GM19324 (cell line): ENCODE results near the gene DGCR2.
"Not testable (repeated sequence)": the region's sequence is repeated elsewhere in the genome, so short reads cannot be mapped to it uniquely, and the experiment has no call there.

Source experiments
- ATAC-seq: cut with Tn5 transposase; IDR thresholded peaks from one replicate; pipeline ENCODE4 v1.9.1; 2021; ENCODE audit warnings: mild to moderate bottlenecking, moderate library complexity; ENCODE audit not compliant: unreplicated experiment, low FRiP score

Gene DGCR2

DNA sequence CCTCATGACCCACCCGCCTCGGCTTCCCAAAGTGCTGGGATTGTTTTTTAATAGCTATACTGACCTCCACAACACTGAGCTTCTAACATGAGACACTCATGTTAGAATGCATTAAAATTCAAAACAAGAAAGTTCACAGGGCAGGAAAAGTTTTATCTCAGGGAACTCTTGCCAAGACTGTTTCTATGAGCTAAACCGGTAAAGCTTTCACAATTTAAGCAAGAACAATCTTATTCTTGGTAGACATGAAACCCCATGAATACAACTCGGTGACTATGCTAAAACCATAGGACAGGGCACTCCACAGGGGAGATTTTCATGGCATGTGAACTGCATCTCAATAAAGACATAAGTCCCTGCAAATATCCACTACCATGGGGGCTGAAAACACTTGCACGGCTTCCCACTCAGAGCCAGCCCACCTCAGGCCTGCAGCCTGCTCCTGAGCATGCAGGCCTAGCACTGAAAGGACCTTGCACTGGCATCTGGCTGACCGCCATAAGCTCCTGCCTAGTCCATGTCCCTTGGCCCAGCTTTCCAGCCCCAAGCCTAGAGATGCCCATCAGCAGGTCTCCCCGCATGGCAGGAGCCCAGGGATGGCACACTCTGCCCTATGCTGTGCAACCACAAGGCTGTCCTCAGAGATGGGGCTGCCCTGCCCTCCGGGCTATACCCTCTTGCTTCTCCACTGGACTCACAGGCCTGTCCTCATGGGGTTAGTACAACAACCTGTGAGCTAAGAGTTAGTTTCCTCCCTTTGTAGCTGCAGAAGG lies 58.4 kb downstream of the DGCR2 start:
- ATAC-seq, result no peak

- ATAC-seq, result no peak
Observed at GRCh38 chr22:19062943-19063308, 59.3 kb downstream of the DGCR2 start.

DNA sequence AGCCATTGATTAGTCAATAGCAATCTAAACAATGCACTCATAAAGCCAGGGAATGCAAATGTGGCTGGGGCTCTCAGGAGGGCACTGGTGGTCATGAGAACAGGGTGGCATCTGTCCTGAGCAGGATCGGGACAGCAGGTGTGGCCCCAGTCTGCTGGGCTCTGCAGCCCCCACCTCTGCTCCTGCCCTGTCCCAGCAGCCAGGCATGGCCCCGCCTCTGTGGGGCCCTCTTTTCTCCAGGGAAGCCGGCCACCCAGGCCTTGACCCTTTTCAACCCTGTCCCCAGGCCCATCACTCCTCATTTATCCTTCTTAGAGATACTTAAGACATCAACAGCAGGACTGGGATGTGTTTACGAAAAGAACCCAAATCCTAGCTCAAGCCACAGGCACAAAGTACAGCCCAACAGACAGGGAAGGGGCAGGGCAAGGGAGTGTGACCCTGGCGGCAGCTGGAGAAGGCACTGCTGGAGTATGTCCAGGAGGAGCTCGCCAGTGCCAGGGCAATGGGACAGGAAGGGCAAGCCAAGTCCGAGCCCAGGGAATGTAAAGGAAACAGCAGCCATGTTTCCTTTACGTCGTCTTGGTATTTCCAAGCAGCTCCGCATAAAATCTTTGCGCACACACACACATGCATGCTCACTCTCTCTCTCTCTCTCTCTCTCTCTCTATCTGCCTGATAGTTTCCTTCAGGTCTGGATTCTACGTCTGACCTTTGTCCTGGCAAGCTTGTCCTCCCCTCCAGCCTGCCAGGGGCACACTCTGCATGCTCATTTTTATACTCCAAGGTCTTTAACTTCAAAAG lies 59.9 kb downstream of the DGCR2 start:
- ATAC-seq, result no peak

DNA sequence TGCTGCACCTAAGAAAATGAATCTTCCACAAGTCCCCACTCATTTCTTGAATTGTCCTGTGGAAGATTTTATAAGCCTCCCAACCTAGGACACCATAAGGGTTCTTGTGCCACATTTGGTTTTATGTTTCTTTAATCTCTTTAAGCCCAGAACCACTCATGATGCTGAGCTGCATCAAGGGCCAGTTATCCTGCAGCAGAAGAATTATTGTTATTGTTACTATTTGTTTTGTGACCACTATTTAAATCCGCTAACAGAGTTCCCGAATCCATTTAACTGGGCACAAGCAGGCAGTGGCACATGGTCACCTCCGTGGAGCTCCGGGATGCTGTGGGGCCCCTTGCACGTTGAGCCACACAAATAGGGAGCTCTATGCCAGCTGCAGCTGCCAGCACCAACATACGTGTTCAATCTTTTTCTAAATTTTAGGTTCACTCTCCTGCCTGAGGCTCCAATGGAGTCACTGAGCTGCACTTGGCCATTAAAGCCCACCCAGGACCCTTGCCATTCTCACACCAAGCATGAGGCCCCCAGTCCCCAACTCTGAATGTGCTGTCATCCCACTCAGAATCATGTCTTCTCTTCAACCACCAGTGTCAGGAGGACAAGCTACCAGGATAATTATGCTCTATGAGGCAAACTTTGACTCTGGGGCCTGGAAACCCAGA lies 60.6 kb downstream of the DGCR2 start:
- no peak for ATAC-seq

GRCh38 chr22:19060356-19061009 lies 61.7 kb downstream of the DGCR2 start:
- no peak for ATAC-seq

DNA sequence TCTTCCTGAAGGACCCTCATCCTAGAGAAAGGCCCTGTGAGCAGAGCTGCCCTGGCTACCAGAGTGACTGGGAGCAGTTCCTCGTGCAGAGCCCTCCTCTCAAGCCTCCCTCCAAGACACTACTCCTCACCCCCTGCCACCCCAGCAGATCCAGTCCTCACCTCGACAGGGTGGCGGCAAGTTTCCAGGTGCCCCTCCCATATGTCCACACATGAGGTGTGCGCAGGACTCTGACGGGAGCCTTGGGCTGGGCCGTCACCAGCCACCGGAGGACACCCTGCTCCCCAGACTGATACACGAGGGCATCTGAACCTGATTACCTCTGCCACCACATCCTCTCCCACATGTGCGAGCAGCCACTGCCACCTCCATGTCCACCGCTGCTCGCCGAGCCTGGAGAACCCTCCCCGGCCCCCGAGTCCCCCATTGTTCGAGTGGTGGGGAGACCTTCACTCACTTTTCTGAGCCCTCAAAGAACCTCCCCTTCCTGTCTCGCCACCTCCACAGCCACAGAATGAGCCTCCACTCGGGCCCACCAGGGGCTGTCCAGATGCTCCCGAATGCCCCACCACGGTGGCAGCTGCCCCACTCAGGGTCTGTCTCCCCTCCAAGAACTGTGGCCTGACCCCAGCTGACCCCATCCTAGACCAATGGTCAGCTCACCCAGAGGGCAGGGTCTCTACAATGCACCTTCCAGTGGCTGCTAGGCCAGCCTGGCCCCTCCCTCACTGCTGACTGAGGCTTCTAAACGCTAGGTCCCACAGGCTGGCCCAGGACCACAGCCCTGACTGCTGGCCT lies 62.5 kb downstream of the DGCR2 start:
- ATAC-seq, result no peak

- ATAC-seq, result no peak
Observed at GRCh38 chr22:19058713-19059451, 63.3 kb downstream of the DGCR2 start.

DNA sequence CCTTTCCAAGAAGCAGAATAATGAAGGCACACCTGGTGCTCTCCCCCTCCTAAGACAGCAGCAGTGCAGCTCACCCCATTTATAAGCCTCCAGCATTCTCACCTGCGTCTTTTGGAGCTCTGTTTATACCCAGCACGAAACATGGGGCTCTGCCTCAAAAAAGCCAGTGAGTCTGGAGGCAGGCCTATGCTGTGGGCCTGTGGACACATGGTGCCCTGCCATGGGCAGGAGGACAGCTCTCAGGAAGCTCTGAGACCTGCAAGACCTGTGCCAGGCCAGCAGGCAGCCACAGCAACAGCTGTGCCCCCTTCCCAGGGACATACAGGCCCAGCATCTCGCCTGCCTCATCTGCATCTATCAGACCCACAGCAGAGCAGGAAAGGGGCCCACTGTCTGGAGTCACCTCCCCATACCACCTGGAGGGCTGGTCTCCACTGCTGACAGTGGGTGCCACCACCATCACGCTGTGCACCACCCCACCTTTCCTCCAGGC lies 64.2 kb downstream of the DGCR2 start:
- no peak for ATAC-seq

DNA sequence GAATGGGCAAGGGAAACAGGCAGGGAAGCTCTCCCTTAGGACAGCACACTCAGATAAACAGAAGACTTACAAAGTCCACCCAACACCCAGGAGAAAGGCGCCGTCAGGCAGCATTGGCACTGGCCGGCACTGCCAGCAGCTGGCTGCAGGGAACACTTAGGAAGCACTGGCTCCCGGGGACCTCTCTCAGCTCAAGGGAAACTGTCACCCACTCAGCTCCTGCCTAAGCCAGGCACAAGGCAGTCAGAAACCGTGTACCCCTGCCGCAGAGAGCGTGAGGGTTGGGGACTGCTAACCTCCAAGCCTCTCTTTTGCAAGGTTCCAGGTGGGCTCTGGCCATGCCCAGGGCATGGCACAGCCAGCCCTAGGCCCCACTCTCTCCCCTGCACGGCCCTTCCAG lies 64.7 kb downstream of the DGCR2 start:
- ATAC-seq, result no peak

- ATAC-seq, result no peak
Observed at GRCh38 chr22:19056951-19057401, 65.2 kb downstream of the DGCR2 start.

GRCh38 chr22:19055801-19056200 lies 66.4 kb downstream of the DGCR2 start:
- no peak for ATAC-seq

- ATAC-seq, result no peak
Observed at GRCh38 chr22:19052941-19053541, 69.2 kb downstream of the DGCR2 start.

DNA sequence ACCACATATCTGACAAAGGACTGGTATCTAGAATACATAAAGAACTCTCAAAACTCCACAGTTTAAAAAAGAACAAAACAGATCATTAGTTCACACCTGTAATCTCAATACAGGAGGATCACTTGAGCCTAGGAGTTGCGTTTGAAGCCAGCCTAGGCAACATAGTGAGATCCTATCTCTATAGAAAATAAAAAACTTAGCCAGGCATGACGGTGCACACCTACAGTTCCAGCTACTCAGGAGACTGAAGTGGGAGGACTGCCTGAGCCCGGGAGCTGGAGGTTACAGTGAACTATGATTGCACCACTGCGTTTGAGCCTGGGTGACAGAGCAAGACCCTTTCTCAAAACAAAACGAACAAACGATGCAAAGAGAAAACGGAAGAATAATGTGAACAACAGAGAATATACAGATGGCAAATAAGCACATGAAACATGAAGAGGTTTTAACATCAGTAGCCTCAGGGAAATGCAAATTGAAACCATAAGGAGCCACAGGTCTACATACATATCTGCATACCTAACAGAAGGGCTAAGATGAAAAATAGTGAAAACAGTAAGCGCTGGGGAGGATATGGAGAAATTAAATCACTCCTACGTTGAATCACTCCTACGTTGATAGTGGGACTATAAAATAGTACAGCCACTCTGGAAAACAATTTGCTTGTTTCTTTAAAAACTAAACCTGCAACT lies 70.7 kb downstream of the DGCR2 start:
- no peak for ATAC-seq

DNA sequence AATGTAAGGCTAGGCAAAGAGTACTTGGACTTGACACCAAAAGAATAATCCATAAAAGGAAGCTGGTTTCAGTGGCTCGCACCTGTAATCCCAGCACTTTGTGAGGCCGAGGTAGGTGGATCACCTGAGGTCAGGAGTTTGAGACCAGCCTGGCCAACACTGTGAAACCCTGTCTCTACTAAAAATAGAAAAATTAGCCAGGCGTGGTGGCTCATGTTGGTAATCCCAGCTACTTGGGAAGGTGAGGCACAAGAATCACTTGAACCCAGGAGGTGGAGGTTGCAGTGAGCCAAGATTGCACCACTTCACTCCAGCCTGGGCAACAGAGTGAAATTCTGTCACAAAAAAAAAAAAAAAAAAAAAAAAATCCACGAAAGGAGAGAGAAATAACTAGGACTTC lies 71.4 kb downstream of the DGCR2 start:
- not testable (repeated sequence) for ATAC-seq

- ATAC-seq, result no peak
Observed at GRCh38 chr22:19050117-19050516, 72.1 kb downstream of the DGCR2 start.

- ATAC-seq, result no peak
Observed at GRCh38 chr22:19048531-19048930, 73.7 kb downstream of the DGCR2 start.

DNA sequence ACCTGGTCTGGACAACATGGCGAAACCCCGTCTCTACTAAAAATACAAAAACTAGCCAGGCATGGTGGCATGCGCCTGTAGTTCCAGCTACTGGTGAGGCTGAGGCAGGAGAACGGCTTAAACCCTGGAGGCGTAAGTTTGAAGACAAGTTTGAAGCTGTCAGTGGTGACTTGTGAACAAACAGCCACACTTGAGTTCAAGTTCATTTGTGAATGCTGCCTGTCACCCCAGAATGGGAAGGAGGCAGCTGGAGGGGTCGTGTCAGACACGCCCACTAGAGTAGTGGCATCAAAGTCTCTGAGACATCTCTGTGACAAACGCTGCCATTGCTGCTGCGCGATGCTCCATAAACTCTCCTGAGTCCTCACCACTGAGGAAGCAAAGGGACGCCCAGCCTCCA lies 74.2 kb downstream of the DGCR2 start:
- ATAC-seq, result no peak
